CD4-positive, alpha-beta T cell treated with Interleukin-17A for 4 hours (primary cell): ENCODE measurements around the gene NIFK.
A peak's percentile ranks its signal among the peaks of the same experiment; 100 is the strongest.
"Not testable (repeated sequence)": the region's sequence is repeated elsewhere in the genome, so short reads cannot be mapped to it uniquely, and the experiment has no call there.

Experiments
- DNase-seq: peaks from one replicate; pipeline ENCODE4 v3.0.0-alpha.2; 2020; ENCODE audit warnings: mixed read lengths

The NIFK gene

DNA sequence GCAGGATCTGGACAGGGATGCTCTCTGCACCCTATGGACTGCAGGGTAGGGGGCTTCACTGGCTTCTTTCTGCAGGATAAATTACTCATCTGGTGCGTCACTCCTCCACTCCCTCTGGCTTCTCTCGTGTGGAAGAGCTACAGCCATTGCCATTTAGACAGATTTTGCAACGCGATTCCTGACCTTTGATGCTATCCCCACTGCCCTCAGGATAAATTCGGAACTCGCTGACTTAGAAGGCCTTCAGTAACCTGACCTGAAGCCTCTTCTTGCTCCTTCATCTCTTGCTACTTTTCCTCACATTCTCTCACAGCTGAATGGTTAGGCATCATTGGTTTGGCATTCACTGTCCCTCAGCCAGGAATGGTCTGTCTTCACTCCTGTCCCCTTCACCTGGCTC lies 5.3 kb downstream of the NIFK start:
- DNase-seq: no peak

DNA sequence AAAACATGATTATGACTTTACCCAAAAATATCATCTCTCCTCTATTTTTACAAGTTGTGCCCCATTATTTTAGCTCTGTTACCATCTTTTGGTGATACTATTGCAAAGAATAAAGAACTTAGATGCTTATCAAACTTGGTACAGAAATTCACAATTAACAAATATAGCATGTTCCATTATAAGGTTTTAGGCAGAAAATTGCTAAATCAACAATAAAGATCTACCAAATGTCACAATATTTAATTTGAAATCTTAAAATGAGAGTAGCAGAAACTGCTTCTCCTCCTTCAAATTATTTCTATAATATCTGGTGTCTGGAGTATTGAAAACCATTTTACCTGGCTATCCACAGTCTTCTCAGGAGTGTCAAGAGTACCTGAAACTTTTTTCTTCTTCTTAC lies 8.7 kb downstream of the NIFK start:
- DNase-seq: no peak

DNA sequence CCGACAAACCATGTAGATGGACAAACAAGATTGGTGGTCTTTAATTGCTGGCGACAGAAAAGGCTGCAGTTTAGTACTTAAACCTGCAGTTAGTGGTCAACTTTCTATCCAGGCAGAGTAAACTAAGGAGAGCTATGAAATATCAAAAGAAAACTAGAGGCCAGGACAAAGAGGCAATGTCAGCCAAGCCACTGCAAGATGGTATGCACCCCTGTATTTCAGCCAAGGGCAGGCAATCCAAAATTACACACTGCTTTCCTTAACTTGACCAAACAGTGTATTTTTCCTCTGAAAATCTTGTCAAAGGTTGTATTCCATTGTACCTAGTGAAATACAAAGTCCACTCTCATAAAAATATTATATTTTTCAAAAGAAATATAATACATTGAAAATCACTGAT lies 9.3 kb downstream of the NIFK start:
- no peak for DNase-seq

DNA sequence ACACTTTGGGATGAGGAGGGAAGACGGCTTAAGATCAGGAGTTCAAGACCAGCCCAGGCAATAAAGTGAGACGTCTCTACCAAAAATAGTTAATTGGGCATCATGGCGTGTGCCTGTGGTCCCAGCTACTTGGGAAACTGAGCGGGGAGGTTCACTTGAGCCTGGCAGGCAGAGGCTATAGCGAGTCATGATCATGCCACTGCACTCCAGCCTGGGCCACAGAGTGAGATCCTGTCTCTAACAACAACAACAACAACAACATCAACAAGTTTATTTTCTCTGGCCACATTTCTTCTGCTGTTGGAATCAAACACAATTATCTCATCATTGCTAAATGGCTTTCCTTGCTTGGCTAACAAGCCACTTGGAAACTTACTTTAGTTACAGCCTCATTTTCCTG lies 13.4 kb downstream of the NIFK start:
- no peak for DNase-seq

DNA sequence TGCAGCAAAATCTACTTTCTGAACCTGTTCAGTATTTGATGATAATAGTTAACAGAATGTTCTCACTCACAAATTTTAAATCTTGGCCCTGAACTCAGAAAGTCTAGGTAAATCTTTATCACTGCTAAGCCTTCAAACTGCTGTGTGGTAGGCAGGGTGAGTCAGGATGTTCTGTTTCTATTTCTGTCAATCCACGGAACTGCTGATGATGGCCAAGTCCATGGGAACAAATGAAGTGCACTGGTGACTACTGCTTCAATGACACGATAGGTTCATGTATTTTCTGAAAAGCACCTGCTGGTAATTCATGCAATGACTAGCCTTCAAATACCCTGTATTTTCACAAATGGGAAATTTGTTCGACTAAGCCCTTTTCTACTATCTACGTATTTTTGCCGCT lies 14.2 kb downstream of the NIFK start:
- DNase-seq: no peak

DNA sequence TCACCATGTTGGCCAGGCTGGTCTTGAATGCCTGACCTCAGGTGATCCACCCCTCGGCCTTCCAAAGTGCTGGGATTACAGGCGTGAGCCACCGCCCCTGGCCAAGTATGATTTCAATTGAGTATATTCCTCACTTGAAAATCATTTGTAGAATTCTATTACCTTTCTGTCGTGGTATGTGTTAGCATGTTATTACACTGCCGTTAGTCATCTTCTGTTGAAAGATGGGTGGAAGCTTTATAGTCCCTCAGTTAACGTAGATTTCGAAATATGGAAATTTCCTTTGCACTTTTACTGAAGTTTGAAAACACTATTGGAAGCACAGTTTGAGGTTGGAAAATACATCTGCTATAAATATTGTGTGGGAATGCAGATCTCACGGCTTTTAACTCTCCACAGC lies 14.7 kb downstream of the NIFK start:
- no peak for DNase-seq

DNA sequence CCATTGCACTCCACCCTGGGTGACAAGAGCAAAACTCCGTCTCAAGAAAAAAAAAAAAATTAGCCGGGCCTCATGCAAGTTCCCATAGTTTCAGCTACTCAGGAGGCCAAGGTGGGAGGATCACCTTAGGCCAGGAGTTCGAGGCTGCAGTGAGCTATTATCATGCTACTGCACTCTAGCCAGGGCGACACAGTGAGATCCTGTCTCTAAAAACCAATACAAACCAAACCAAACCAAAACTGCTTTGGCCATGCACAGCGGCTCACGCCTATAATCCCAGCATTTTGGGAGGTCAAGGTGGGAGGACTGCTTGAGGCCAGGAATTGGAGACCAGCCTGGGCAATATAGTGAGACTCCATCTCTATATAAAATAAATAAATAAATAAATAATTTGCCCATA lies 19.1 kb downstream of the NIFK start:
- DNase-seq: no peak

DNA sequence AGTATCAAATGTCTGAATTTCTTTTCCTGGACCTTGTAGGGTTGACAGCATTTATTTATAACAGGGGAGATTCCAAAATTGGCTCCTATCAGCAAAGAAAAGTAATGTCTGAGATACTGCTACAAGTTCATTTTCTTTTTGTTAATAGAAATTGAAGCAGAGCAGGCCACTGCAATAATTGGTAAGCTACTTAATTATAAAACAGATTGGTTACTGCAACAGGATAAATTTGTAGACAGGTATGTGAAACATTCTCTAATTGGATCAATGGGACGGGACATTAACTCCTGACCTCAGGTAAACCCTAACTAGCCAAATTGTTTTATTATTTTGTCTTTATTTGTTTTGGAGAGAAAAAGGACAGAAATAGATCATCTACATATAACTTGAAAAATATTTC lies 20.5 kb downstream of the NIFK start:
- DNase-seq: no peak

DNA sequence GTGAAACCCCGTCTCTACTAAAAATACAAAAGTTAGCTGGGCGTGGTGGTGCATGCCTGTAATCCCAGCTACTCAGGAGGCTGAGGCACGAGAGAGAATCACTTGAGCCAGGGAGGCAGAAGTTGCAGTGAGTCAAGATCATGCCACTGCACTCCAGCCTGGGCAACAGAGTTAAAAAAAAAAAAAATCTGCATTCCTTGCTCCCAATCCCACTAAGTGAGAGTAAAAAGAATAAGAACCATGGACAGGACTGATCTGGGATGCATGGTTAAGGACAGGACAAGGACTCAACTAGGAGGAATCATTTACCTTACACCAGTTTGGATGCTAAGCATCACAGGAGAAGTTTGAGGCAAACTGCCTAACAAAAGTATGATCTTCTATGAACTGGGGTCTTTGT lies 25.2 kb downstream of the NIFK start:
- not testable (repeated sequence) for DNase-seq

DNA sequence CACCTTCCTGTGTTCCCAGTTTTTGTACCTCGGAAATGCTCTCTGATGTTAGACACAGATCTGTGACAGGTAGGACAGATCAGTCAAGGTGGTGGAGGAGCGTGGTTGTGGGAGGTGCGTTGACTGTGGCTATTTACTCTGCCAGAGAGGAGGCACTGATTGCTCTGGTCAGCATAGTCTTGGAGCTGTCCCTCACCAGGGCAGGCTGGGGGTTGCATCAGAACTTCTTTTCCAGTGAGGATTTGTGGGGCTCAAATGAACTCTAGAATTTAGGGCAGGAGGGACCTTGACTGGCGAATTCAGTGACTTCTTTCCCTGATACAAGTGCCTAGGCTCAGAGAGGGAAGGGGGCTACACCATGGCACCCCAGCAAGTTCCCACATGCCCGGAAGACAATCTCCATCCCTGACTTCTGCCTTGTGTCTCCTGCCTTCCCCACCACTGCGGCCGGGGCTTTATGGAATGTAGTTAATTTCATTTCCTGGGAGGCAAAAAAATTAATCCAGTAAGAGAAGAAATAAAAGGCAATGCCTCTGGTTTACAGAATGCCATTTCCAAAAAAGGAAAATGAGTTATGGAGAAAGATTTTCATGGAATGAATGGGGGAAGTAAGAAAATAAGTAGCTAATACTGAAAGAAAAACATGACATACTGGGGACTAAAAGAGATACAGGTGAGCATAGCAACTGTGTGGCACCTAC lies 26.1 kb downstream of the NIFK start:
- DNase-seq: no peak

DNA sequence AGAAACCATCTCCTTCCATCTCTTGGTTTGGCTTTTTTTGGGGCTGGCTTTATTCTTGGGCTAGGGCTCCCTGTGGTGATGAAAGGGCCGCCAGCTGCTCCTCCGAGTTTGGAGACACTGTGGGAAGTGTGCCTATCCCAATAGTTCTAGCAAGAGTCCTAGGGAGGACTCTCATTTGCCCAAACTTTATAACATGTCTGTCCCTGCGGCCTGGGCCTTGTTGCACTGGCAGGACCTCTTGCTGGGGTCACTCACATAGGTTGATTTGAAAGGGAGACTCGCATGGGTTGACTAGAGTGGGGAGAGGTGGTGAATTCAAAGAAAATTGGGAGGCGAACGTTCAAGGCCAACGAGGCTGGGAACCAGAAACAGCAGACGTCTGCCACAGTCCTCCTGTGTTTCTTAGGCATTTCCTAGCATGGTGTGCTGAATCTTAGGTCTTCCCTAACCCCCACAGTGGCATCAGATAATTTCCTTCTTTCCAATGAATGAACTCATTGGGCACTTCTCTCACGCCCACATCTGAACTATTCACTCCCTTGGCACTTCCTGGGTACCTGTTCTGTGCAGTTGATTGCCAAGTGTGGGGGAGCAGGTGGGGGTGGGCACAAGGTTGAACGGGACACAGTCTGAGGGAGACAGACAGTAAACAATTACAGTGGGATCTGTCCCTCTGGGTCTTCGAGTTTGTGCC lies 26.8 kb downstream of the NIFK start:
- DNase-seq: no peak

DNA sequence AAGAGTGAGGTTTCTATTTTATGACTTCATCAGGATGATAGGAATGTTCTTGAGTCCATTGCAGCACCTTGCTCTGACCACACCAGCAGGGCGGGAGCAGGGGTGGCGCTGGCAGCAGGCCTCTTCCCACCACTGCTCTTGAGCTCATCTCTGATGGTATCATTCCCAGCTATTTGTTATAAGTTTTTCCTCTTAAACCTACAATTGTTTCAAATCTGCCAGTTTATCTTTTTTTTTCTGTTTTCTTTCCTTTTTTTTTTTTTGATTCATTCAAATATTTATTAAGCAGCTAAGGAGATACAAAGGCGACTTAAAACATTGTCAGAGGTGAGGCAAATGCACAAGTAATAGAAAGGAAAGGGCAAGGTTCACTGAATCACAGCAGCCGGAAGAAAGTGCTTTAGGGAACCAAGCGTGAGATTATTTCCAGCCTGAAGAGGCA lies 28.7 kb downstream of the NIFK start:
- no peak for DNase-seq

DNA sequence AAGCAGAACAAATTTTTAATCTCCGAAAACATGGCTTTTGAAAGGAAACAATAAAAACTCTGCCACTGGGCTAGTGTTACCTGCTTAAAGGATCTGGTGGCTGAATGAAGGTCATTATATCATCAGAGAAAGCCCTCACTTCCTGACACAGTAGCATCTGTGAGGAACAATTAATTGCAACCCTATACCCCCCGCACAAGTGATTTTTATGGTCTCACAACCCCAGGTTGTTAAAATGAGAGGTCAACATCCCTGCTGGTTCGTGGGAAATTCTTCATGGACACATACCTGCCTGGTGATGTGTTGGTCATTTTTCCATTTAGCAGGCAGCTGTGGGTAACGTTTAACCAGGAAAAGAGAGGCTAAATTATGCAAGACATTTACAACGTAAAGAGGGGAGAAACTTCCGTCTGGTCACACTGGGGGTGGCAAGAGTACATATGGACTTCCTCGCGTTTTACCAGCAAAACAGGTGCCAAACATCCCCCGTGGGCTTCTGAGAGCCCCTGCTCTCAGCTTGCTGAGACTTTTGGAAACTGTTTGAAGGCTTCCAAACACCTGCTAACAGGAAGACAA lies 29.2 kb downstream of the NIFK start:
- no peak for DNase-seq

DNA sequence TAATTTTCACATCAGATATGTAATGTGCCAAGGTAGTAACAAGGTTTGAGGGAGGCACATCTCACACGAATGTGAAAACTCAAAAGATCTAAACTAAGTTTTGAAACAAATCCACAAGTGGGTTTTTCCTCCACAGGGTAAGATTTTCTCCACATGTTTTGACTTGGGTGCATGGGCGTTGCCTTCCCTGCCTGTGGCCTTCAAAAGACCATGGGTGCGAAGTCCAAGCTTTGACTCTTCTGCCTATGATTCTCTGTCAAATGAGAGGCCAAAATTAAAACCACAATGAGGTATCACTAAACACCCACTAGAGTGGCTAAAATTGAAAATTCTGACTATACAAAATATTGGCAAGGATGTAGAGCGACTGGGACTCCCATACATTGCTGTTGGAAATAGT lies 30.7 kb downstream of the NIFK start:
- no peak for DNase-seq

DNA sequence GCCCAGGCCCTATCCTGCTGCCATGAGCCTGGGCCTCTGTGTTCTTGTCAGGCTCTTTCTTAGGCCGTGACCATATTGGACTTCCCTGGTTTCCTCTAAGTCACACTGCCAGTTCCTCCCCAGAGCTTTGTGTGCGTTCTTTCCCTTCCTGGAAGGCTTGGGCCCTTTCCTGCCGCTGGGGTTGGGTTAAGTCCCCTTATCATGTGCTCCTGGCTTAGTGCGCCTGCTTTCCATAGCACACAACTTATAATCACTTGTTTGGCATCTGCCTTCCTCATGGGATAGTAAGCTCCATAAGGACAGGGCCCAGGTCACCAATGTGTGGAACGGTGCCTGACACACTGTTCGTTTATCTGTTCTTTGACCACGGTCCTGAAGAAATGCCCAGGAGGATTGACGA lies 31.3 kb downstream of the NIFK start:
- no peak for DNase-seq

DNA sequence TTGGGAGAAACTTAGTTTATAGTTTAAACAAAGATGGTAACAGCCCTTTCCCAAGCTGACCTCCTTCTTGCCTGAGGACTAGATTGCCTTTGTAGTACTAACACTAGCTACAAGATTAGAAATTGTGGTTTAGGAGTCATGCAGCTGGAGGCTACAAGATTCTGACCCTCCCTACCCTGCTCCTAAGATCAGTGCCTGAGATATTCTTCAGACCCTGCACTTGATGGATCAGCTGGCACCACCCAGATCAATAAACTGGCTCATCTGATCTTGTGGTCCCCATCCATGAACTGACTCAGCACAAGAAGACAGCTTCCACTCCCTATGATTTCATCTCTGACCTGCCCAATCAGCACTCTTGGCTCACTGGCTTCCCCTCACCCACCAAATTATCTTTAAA lies 34.9 kb downstream of the NIFK start:
- DNase-seq: not testable (repeated sequence)

DNA sequence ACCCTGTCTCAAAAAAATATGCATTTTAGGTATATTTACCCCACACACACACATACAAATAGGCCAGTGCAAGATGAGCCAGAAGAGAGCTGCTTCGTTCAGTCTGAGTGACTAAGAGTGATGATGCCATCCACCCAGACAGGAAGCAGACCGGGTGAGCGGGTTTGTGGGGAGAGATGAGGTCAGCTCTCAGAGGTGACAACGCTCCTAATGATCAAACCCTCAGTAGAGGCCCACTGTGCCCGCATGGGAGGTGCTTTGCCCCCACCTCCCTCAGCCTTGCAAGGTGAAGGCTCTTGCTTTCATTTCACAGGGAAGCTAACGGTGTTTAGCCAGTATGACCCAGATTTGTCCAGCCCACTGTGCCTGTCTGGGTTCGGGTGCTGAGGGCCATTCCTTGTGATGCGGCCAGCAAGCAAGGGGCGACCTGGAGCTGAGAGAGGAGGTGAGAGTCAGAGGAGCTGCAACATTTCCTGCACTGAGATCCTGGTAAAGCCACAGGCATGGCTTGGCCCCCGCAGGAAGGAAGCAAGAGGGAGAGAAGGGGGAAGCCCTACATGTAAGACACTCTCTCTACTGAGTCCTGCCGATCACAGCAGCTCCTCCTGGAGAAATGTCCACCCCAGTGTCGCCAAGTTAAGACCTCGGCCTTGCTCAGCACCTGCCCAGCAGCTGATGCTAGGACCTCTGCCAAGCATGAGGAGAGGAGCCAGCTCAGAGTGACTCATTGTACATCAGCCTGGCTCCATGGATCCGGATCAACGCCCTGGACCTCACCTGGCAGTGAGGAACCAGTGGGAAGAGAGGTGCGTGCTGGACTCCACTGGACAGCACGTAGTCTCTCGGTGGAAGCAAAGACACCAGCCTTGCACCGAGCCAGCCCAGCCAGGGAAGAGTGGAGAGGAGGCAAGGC lies 37.0 kb downstream of the NIFK start:
- peak; percentile 84 for DNase-seq

DNA sequence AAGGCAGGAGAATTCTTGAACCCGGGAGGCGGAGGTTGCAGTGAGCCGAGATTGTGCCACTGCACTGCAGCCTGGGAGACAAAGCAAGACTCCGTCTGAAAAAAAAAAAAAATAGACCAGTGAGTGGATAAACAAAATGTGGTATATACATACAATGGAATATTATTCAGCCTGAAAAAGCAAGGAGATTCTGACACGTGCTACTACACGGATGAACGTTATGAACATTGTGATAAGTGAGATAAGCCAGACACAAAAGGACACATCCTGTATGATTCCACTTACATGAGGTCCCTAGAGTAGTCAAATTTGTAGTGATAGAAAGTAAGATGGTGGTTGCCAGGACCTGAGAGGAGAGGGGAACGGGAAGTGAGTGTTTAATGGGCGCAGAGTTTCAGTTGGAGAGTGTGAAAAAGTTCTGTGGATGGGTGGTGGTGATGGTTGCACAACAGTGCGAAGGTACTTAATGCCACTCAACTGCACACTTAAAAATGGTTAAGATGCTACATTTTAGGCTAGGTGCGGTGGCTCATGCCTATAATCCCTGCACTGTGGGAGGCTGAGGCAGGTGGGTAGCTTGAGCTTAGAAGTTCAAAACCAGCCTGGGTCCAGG lies 38.3 kb downstream of the NIFK start:
- peak; percentile 14 for DNase-seq

DNA sequence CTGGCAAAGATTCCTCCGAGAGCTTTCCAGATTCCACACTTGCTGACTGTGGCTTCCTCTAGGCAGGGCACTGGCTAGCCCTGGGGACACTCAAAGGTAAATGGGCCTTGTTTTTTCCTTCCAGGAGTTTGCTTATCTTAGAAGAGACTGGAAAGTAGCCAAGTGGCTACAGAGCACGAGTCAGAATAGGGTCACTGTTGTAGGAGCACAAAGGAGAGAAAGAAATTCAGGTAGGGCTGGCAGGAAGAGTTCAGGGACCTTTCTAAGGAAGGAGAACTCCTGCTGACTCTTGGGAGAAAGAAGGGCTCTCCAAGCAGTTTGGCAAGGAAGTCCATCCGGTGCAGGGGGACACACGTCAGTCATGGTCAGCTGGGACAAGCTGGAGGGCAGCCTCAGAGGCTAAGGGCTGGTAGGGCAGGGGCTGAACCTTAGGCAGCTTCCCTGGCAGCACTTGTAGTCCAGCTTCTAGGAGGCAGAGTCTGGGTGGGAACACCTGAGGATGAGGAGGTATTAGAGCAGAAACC lies 39.5 kb downstream of the NIFK start:
- DNase-seq: no peak

DNA sequence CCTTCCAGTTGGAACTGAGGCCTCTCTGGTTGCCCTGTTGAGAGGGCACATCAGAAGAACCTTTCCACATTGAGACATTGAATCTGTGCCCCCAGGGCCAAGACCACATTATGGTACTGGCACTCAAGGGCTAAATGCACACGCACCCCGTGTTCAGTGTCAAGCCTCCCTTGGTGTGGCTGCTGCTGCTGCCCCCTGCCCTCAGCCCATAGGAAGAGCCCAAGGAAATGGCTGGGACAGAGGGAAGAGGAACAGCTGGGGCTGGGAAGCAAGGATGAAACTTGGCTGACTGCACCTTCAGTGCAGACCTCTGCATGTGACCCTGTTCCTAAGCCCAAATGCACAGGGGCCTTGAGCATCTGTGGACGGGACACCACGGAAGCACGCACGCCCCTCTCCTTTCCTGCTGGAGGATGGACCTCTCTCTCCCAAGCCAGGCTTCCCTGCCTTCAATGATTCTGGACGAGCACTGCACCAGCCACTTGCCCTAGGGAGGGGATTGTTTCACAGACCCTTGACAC lies 40.2 kb downstream of the NIFK start:
- DNase-seq: no peak

DNA sequence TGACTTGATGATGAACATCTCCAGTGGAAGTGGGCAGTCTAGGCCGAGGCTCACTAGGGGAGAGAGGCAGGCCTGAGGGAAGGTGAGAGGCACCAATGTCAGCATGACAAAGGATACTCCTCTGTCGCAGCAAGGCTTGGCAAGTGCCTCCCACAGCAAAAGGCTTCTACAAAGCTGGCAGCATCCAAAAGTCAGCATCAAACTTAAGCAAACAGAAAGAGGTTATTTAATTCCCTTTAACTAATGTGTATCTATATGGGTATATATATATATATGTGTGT lies 41.6 kb downstream of the NIFK start:
- DNase-seq: no peak

DNA sequence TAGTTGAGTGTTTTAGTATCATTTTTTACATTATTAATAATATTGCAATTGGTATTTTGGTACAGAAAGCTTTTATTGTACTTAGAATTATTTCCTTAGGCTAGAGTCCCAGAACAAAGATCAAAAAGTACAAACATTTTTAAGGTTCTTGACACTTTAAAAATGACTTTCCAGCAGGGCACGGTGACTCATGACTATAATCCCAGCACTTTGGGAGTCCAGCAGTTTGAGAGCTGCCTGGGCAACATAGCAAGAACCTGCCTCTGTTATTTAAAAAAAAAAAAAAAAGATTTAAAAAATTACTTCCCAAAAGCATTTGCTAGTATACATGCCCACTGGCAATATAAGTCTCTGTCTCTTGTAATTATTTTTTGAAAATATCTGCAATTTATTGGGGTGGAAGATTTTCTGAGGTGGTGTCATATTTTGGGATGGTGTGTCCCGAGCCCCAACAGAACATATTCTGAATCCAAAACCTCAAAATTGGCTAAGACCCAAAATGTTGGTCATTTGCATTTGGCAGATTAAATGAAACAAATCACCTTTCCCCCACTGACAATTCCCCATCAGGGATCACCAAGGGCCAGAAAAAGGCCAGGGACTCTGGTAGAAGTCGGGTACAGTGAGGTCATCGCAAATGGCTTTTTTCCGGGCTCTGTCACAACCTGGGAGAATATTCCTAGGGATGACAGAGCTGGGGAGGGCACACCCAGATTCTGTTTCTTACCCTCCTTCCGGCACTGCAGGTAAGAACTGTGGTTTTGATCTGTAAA lies 42.1 kb downstream of the NIFK start:
- no peak for DNase-seq
